Measurements from ENCODE around the gene C13orf46. TPM values are rescaled to one million over a fixed set of nuclear protein-coding genes. Genes with fewer than 3 reads are reported as not detected.

Gene C13orf46
- total and polyA plus RNA-seq, 2 experiments from 2014 or later, result 1.7 TPM; not detected in 1

- H3F3A ChIP-seq (ENCODE audit: insufficient read depth), result peaks cover 5% of the 10 kb centered on the region; the same call in 1 of the 2 replicates
- in situ Hi-C loops (cut with MboI), result no loop called here
- H3K36me3 ChIP-seq (ENCODE audit: low read depth), result peaks cover 17% of the 10 kb centered on the region; the same call in 1 of the 2 replicates
- H3K9me3 ChIP-seq (ENCODE audit: low read depth), result no peaks in the 10 kb centered on the region
- TF ChIP-seq EZH2phosphoT487 (IDR thresholded peaks at IDR 0.05; ENCODE audit: insufficient read depth, low read depth) (no peak), EZH2 (IDR thresholded peaks at IDR 0.05; ENCODE audit: insufficient read depth, poor library complexity, severe bottlenecking) (no peak)
- H4K20me1 ChIP-seq (ENCODE audit: insufficient read depth), result no peaks in the 10 kb centered on the region
- H2AFZ ChIP-seq, result no peak overlapping the region
- H3K4me2 ChIP-seq (ENCODE audit: unreplicated experiment), result no peak overlapping the region
- no peaks in the 10 kb centered on the region for H3K9me2 ChIP-seq (ENCODE audit: insufficient read depth)
- DNase-seq, result peak; percentile 86
- no peaks in the 10 kb centered on the region for H3K27me3 ChIP-seq (replicated peaks; ENCODE audit: insufficient read depth)
- H3K4me1 ChIP-seq (ENCODE audit: insufficient read depth), result 0 out of 2 replicates have a peak, but pooled peaks cover 3% of the 10 kb centered on the region
- 61 to 66% methylated on average over 28 to 35 of the region's 40 CpGs for WGBS, 2 experiments (ENCODE audit: low coverage in 1 of 2, low lambda C conversion rate in 2 of 2, missing lambda C conversion rate in 2 of 2)
- H3K9ac ChIP-seq, result 0 out of 2 replicates have a peak overlapping the region, but pooled peaks have one; percentile 8
- no peaks in the 10 kb centered on the region for H3K79me2 ChIP-seq (ENCODE audit: insufficient read depth)
- no peak overlapping the region for H3K4me3 ChIP-seq
- 0 out of 2 replicates have a peak overlapping the region, but pooled peaks have one; percentile 28 for H3K27ac ChIP-seq
Observed at GRCh38 chr13:114015111-114015968, 41.5 kb upstream of the C13orf46 start.

GRCh38 chr13:114013952-114014629, 40.2 kb upstream of the C13orf46 start:
- Histone ChIP-seq H3K79me2 (ENCODE audit: insufficient read depth) (no peaks in the 10 kb centered on the region), H3K9me3 (ENCODE audit: low read depth) (no peaks in the 10 kb centered on the region), H3K4me3 (no peak overlapping the region), H3K9me2 (ENCODE audit: insufficient read depth) (no peaks in the 10 kb centered on the region), H3K9ac (no peak overlapping the region), H3K4me1 (ENCODE audit: insufficient read depth) (0 out of 2 replicates have a peak, but pooled peaks cover 3% of the 10 kb centered on the region), H2AFZ (no peak overlapping the region), H3K4me2 (ENCODE audit: unreplicated experiment) (no peak overlapping the region), H3K27me3 (replicated peaks; ENCODE audit: insufficient read depth) (no peaks in the 10 kb centered on the region), H3K27ac (no peak overlapping the region), H4K20me1 (ENCODE audit: insufficient read depth) (no peaks in the 10 kb centered on the region), H3K36me3 (ENCODE audit: low read depth) (peaks cover 24% of the 10 kb centered on the region; the same call in 1 of the 2 replicates), H3F3A (ENCODE audit: insufficient read depth) (peaks cover 5% of the 10 kb centered on the region; the same call in 1 of the 2 replicates)
- 88 to 91% methylated on average over 14 to 22 of the region's 22 CpGs for WGBS, 2 experiments (ENCODE audit: low coverage in 1 of 2, low lambda C conversion rate in 2 of 2, missing lambda C conversion rate in 2 of 2)
- DNase-seq, result no peak
- in situ Hi-C loops (cut with MboI), result no loop called here
- TF ChIP-seq EZH2phosphoT487 (IDR thresholded peaks at IDR 0.05; ENCODE audit: insufficient read depth, low read depth) (no peak), EZH2 (IDR thresholded peaks at IDR 0.05; ENCODE audit: insufficient read depth, poor library complexity, severe bottlenecking) (no peak)

GRCh38 chr13:114013336-114013735, 39.5 kb upstream of the C13orf46 start:
- WGBS, 2 experiments (ENCODE audit: low coverage in 1 of 2, low lambda C conversion rate in 2 of 2, missing lambda C conversion rate in 2 of 2), result 87% methylated on average over 4 of the region's 4 CpGs; no CpG with 5 or more reads in 1 of the 2 experiments
- H3K9me2 ChIP-seq (ENCODE audit: insufficient read depth), result no peaks in the 10 kb centered on the region

GRCh38 chr13:114012921-114013320, 39.0 kb upstream of the C13orf46 start:
- no peak overlapping the region for H3K9ac ChIP-seq
- peaks cover 5% of the 10 kb centered on the region; the same call in 1 of the 2 replicates for H3F3A ChIP-seq (ENCODE audit: insufficient read depth)
- H2AFZ ChIP-seq, result no peak overlapping the region
- no peak overlapping the region for H3K4me2 ChIP-seq (ENCODE audit: unreplicated experiment)
- TF ChIP-seq EZH2phosphoT487 (IDR thresholded peaks at IDR 0.05; ENCODE audit: insufficient read depth, low read depth), result no peak
- no peak for TF ChIP-seq EZH2 (IDR thresholded peaks at IDR 0.05; ENCODE audit: insufficient read depth, poor library complexity, severe bottlenecking)
- H3K4me3 ChIP-seq, result no peak overlapping the region
- H3K27ac ChIP-seq, result no peak overlapping the region
- 0 out of 2 replicates have a peak, but pooled peaks cover 3% of the 10 kb centered on the region for H3K4me1 ChIP-seq (ENCODE audit: insufficient read depth)
- no peaks in the 10 kb centered on the region for H3K79me2 ChIP-seq (ENCODE audit: insufficient read depth)
- 91 to 94% methylated on average over 21 of the region's 21 CpGs for WGBS, 2 experiments (ENCODE audit: low coverage in 1 of 2, low lambda C conversion rate in 2 of 2, missing lambda C conversion rate in 2 of 2)
- in situ Hi-C loops (cut with MboI), result no loop called here
- no peaks in the 10 kb centered on the region for H3K27me3 ChIP-seq (replicated peaks; ENCODE audit: insufficient read depth)
- DNase-seq, result no peak
- H4K20me1 ChIP-seq (ENCODE audit: insufficient read depth), result no peaks in the 10 kb centered on the region
- H3K36me3 ChIP-seq (ENCODE audit: low read depth), result peaks cover 27% of the 10 kb centered on the region; the same call in 1 of the 2 replicates
- no peaks in the 10 kb centered on the region for H3K9me2 ChIP-seq (ENCODE audit: insufficient read depth)
- no peaks in the 10 kb centered on the region for H3K9me3 ChIP-seq (ENCODE audit: low read depth)

More at GRCh38 chr13:114013336-114013735, 39.5 kb upstream of the C13orf46 start:
- Histone ChIP-seq H3K9ac (no peak overlapping the region), H4K20me1 (ENCODE audit: insufficient read depth) (no peaks in the 10 kb centered on the region), H3K4me2 (ENCODE audit: unreplicated experiment) (no peak overlapping the region), H3K4me3 (no peak overlapping the region), H3K36me3 (ENCODE audit: low read depth) (peaks cover 27% of the 10 kb centered on the region; the same call in 1 of the 2 replicates), H2AFZ (no peak overlapping the region), H3K27me3 (replicated peaks; ENCODE audit: insufficient read depth) (no peaks in the 10 kb centered on the region), H3K27ac (no peak overlapping the region), H3K4me1 (ENCODE audit: insufficient read depth) (0 out of 2 replicates have a peak, but pooled peaks cover 3% of the 10 kb centered on the region), H3K9me3 (ENCODE audit: low read depth) (no peaks in the 10 kb centered on the region), H3K79me2 (ENCODE audit: insufficient read depth) (no peaks in the 10 kb centered on the region), H3F3A (ENCODE audit: insufficient read depth) (peaks cover 5% of the 10 kb centered on the region; the same call in 1 of the 2 replicates)
- TF ChIP-seq EZH2 (IDR thresholded peaks at IDR 0.05; ENCODE audit: insufficient read depth, poor library complexity, severe bottlenecking), result no peak
- TF ChIP-seq EZH2phosphoT487 (IDR thresholded peaks at IDR 0.05; ENCODE audit: insufficient read depth, low read depth), result no peak
- DNase-seq, result no peak
- in situ Hi-C loops (cut with MboI), result no loop called here
